ENCODE measurements around the gene LHX4.

Gene LHX4

DNA sequence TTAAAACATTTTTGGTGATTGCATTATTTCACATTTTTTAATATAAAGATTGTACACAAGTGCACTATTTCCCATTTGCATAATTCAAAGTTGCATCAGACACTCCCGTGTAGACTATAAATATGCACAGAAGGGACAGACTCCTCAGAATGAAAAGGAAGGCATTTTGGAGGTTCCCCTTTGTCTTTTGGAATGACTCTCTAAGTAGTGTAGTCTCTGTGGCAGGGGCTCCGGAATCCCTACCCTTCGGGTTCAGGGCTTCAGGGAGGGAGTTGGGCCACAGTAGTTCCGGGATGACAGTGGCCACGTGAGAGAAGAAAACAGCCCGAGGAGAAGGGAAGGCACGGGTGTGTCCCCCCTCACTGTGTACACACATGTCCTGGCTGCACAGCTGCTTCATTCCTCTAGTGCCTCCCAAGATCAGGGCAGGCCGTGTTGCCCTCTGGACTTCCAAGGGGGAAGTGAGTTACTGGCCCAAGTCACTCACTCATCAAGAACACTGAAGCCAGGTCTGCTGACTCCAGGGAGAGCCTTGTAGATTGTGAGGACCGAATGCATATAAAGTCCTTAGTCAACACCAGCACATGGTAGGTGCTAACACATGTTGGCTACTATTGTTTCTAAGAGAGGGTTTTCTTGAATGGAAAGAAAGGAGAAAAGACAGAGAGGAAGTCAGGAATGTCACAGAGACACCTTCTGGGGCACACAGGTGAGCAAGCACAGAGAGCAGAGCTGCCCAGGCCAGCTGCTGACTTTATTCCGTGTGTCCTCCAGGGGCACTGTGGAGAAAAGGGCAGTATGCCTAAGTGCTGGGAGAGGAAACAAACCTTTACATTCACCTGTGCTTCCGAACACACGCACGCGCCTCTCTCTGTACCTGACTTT is 39.8 kb downstream of the LHX4 start:
- H3K27me3 Mint-ChIP-seq = no peaks in the 10 kb centered on the region
- no peaks in the 10 kb centered on the region for H3K4me1 Mint-ChIP-seq
- DNase-seq (ENCODE audit: low spot score in 2 of 2) = no peak
- no peak overlapping the region for H3K4me3 Mint-ChIP-seq
- ATAC-seq (replicated peaks; ENCODE audit: extremely low read depth, poor library complexity, severe bottlenecking) = peak; percentile 14
- peak overlapping the region; percentile 36 for H3K27ac Mint-ChIP-seq (ENCODE audit: low read depth)
- H3K36me3 Mint-ChIP-seq (ENCODE audit: insufficient read depth) = peaks cover 6% of the 10 kb centered on the region
- H3K9me3 Mint-ChIP-seq = no peaks in the 10 kb centered on the region

DNA sequence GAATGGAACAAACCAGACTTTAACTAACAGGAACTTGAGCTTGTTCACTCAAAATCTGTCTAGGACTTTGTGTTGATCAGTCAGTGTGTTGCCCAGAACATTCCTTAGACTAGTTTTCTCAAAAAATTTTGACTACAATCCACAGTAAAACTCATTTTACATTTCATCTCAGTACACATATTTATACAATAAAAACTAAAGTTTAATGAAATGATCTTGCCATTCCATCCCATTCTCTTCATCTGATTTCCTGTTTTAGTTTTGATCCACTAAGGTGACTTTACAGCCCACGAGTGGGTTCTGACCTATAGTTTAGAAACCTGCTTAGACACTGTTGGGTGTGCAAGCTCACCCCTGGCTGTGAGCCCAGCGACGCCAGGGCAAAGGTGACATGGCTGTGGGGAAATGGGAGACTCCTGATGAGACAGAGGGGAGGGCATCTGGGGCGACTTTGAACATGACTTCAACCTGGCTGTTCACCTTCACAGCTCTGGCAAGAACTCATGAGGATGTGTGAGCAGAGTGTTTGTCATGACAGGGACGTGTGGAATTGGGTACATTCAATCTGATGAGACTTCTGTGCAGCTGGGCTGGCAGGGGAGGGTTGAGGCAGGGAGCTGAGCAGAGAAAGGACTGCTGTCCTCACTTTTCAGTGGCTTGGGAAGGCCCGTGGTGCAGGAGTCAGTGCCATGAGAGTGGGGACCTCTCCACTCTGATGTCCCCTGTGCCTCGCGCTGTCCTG is 40.6 kb downstream of the LHX4 start:
- DNase-seq (ENCODE audit: low spot score in 2 of 2) (no peak), ATAC-seq (replicated peaks; ENCODE audit: extremely low read depth, poor library complexity, severe bottlenecking) (no peak)
- Mint-ChIP-seq H3K4me1 (no peaks in the 10 kb centered on the region), H3K9me3 (no peaks in the 10 kb centered on the region), H3K36me3 (ENCODE audit: insufficient read depth) (peaks cover 6% of the 10 kb centered on the region), H3K4me3 (no peak overlapping the region), H3K27ac (ENCODE audit: low read depth) (no peak overlapping the region), H3K27me3 (no peaks in the 10 kb centered on the region)

DNA sequence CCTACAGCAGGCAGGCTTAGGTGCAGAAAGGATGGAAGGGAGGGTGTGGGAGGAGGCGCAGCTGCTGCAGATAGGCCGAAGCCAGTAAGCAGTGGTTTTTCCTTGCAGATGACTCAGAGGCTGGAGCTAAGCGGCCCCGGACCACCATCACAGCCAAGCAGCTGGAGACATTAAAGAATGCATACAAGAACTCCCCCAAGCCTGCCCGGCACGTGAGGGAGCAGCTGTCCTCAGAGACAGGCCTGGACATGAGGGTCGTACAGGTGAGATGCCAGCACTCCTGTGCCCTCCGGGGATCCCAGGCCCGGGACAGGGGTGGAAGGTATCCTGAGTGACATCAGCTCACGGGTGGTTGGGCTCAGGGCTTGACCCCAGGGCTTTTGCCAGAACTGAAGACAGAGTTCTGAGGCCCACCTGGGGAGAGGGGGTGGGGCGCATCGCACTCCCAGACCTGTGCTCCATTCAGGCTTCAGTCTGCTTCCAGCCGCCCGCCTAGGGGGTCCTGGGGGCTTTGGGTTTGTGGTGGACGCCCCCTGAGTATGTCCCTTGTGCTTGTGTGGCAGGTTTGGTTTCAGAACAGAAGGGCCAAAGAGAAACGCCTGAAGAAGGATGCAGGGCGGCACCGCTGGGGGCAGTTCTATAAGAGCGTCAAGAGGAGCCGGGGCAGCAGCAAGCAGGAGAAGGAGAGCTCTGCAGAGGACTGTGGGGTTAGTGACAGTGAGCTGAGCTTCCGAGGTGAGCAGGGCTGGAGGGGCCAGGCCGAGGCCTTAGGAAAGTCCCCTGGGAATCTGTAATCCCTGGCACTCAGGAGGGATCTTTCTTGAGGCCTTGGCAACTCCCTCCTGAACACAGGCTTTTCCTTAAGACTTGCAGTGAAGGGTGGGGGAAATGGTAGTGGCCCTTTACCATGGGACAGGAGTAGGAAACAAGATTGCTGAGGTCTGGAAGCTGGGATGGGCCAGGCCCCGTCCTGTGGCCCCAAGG is 41.5 kb downstream of the LHX4 start:
- Mint-ChIP-seq H3K4me3 (no peak overlapping the region), H3K4me1 (no peaks in the 10 kb centered on the region), H3K27me3 (no peaks in the 10 kb centered on the region), H3K27ac (ENCODE audit: low read depth) (no peak overlapping the region), H3K36me3 (ENCODE audit: insufficient read depth) (peaks cover 6% of the 10 kb centered on the region), H3K9me3 (no peaks in the 10 kb centered on the region)
- no peak for ATAC-seq (replicated peaks; ENCODE audit: extremely low read depth, poor library complexity, severe bottlenecking)
- no peak for DNase-seq (ENCODE audit: low spot score in 2 of 2)

DNA sequence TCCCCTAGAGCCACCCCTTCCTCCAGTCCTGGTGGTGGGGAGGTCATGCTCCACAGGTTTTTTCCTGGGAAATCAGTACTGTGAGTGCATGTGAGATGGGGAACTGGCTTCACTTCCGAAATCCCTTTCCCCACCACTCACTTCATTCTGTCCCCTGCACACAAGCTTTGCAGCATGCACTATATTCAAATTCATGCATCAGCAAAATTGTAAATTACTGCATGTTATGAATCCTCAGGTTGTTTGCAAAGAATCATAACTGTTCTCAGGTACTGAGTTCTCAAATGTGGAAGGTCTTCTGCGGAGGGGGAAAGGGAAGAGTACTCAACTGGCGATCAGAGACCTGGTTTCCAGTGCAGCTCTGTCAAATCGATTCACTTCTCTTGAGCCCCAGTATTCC is 42.3 kb downstream of the LHX4 start:
- DNase-seq (ENCODE audit: low spot score in 2 of 2) (no peak), ATAC-seq (replicated peaks; ENCODE audit: extremely low read depth, poor library complexity, severe bottlenecking) (no peak)
- no peak overlapping the region for H3K4me3 Mint-ChIP-seq
- H3K27me3 Mint-ChIP-seq = no peaks in the 10 kb centered on the region
- no peaks in the 10 kb centered on the region for H3K9me3 Mint-ChIP-seq
- H3K4me1 Mint-ChIP-seq = no peaks in the 10 kb centered on the region
- no peak overlapping the region for H3K27ac Mint-ChIP-seq (ENCODE audit: low read depth)
- H3K36me3 Mint-ChIP-seq (ENCODE audit: insufficient read depth) = peaks cover 6% of the 10 kb centered on the region

- ATAC-seq (replicated peaks; ENCODE audit: extremely low read depth, poor library complexity, severe bottlenecking) (no peak), DNase-seq (ENCODE audit: low spot score in 2 of 2) (no peak)
- Mint-ChIP-seq H3K27ac (ENCODE audit: low read depth) (no peak overlapping the region), H3K9me3 (no peaks in the 10 kb centered on the region), H3K4me1 (no peaks in the 10 kb centered on the region), H3K27me3 (no peaks in the 10 kb centered on the region), H3K4me3 (no peak overlapping the region), H3K36me3 (ENCODE audit: insufficient read depth) (peaks cover 6% of the 10 kb centered on the region)
Observed at GRCh38 chr1:180273066-180273465, 43.0 kb downstream of the LHX4 start.

- H3K4me3 Mint-ChIP-seq = no peak overlapping the region
Observed at GRCh38 chr1:180274221-180274620, 44.2 kb downstream of the LHX4 start.

DNA sequence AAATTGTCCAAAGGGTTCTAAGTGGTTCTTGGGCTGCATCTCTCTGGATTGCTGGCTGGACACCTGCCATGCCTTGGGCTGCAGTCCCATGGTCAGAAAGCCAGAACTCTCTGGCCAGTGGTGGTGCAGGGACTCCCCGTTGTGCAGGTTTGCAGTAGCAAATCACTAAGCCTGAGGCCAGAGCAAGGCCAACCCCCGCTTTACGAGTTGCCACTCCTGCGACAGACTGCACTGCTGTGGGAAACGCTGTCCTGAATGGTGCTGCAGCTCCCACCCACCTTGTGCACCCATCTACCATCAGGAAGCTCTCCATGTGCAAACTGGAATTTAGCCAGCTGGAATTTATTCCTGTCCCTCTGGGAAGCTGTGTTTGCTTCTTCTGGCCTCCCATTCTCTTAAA is 45.7 kb downstream of the LHX4 start:
- Mint-ChIP-seq H3K27ac (ENCODE audit: low read depth) (no peak overlapping the region), H3K36me3 (ENCODE audit: insufficient read depth) (peaks cover 8% of the 10 kb centered on the region)
- ATAC-seq (replicated peaks; ENCODE audit: extremely low read depth, poor library complexity, severe bottlenecking) = no peak

More at GRCh38 chr1:180274221-180274620, 44.2 kb downstream of the LHX4 start:
- Mint-ChIP-seq H3K9me3 (no peaks in the 10 kb centered on the region), H3K27me3 (no peaks in the 10 kb centered on the region), H3K36me3 (ENCODE audit: insufficient read depth) (peaks cover 8% of the 10 kb centered on the region), H3K27ac (ENCODE audit: low read depth) (no peak overlapping the region), H3K4me1 (no peaks in the 10 kb centered on the region)
- no peak for DNase-seq (ENCODE audit: low spot score in 2 of 2)
- no peak for ATAC-seq (replicated peaks; ENCODE audit: extremely low read depth, poor library complexity, severe bottlenecking)

DNA sequence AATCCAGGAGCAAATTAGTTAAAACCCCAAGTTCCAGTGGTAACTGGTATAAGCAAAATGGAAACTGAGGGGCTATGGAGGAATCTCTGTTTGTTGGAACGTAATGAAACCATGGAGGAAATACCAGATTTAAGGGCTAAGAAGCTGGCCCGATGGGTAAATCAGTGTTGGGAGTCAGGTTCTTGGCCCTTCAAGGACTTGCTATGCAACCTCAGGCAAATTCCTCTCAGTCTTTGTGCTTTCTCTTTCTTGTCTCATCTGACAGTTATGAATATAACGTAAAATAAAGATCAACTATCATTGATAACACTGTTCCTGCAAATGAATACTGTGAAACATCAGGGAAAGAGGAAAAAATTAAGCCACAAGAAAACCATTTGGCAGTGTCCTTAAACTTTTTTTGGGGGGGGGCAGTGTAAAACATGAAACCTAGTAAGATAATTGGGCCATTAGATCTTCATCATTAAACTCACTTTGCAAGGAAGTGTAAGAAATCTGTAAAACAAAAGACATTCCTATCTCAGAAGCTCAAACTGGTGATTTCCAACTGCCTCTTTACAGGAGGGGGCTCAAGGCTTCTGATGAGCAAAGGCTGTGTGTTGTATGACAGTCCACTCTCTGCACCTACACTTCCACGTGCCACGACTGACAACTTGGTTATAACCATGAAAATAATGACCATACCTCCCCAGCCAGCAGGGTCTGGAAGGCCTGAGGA is 47.6 kb downstream of the LHX4 start:
- peaks cover 8% of the 10 kb centered on the region for H3K36me3 Mint-ChIP-seq (ENCODE audit: insufficient read depth)
- no peaks in the 10 kb centered on the region for H3K27me3 Mint-ChIP-seq
- no peaks in the 10 kb centered on the region for H3K4me1 Mint-ChIP-seq
- H3K27ac Mint-ChIP-seq (ENCODE audit: low read depth) = no peak overlapping the region
- no peak overlapping the region for H3K4me3 Mint-ChIP-seq
- ATAC-seq (replicated peaks; ENCODE audit: extremely low read depth, poor library complexity, severe bottlenecking) (no peak), DNase-seq (ENCODE audit: low spot score in 2 of 2) (no peak)
- H3K9me3 Mint-ChIP-seq = no peaks in the 10 kb centered on the region

More for the DNA sequence above, 45.7 kb downstream of the LHX4 start:
- Mint-ChIP-seq H3K27me3 (no peaks in the 10 kb centered on the region), H3K9me3 (no peaks in the 10 kb centered on the region), H3K4me3 (no peak overlapping the region), H3K4me1 (no peaks in the 10 kb centered on the region)
- no peak for DNase-seq (ENCODE audit: low spot score in 2 of 2)

GRCh38 chr1:180278194-180278515 is 48.1 kb downstream of the LHX4 start:
- H3K36me3 Mint-ChIP-seq (ENCODE audit: insufficient read depth) = peaks cover 8% of the 10 kb centered on the region
- H3K27ac Mint-ChIP-seq (ENCODE audit: low read depth) = no peak overlapping the region

DNA sequence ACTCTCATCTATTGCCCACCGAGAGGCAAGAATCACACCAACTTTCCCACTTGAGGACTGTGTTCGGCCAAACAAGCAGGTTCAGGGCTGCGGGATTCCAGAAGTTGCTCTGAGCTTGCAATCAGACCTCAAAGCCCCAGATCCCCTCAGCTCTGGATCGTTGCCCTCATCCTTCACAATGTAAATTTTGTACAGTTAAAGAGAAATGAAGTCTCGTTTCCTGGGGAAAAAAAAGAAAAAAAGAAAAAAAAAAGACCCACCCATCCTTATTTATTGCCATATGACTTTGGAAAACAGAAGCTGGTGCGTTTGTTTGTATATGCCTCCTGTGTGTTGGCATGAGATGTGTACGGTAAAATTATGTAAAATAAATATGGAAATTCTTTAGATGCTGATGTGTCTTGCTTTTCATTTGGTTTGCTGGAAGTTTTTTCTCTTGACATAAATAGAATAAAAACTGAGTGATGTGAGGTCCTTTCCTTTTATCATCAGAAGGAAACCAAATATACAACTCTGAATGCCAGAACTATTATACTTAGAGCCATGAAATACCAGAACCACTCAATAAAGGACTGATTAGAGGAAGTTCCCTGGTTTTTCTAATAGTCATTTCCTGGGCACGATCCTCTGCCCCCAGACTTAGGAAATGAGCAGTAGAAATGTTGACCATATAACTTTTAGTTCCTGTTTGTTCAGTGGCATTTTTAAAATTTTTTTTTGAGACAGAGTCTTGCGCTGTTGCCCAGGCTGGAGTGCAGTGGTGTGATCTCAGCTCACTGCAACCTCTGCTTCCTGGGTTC is 48.7 kb downstream of the LHX4 start:
- no peaks in the 10 kb centered on the region for H3K27me3 Mint-ChIP-seq
- H3K9me3 Mint-ChIP-seq = no peaks in the 10 kb centered on the region
- DNase-seq (ENCODE audit: low spot score in 2 of 2) (no peak), ATAC-seq (replicated peaks; ENCODE audit: extremely low read depth, poor library complexity, severe bottlenecking) (no peak)
- no peak overlapping the region for H3K4me3 Mint-ChIP-seq
- no peaks in the 10 kb centered on the region for H3K4me1 Mint-ChIP-seq
- peaks cover 8% of the 10 kb centered on the region for H3K36me3 Mint-ChIP-seq (ENCODE audit: insufficient read depth)
- H3K27ac Mint-ChIP-seq (ENCODE audit: low read depth) = no peak overlapping the region

More at GRCh38 chr1:180278194-180278515, 48.1 kb downstream of the LHX4 start:
- Mint-ChIP-seq H3K27me3 (no peaks in the 10 kb centered on the region), H3K4me3 (no peak overlapping the region), H3K9me3 (no peaks in the 10 kb centered on the region), H3K4me1 (no peaks in the 10 kb centered on the region)
- DNase-seq (ENCODE audit: low spot score in 2 of 2) (no peak), ATAC-seq (replicated peaks; ENCODE audit: extremely low read depth, poor library complexity, severe bottlenecking) (no peak)

DNA sequence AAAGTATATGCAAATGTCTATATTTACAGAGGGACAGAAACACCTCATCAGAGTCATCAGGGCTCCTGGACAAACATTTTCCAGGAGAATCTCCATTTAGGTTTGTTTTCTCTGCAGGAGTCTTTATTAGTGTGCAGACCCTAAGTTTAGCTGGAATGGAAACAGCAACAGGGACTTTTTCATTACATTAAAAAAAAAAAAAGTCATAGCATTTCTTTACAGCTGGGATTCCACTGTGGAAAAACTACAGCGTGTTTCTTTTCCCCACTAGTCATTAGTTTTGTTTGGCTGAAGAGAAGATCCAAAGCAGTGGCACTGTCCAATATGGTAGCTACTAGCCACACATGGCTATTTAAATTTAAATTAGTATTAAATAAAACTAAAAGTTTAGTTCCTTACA is 49.6 kb downstream of the LHX4 start:
- no peaks in the 10 kb centered on the region for H3K27me3 Mint-ChIP-seq
- no peaks in the 10 kb centered on the region for H3K4me1 Mint-ChIP-seq
- peaks cover 7% of the 10 kb centered on the region for H3K36me3 Mint-ChIP-seq (ENCODE audit: insufficient read depth)
- H3K4me3 Mint-ChIP-seq = no peak overlapping the region
- DNase-seq (ENCODE audit: low spot score in 2 of 2) (no peak), ATAC-seq (replicated peaks; ENCODE audit: extremely low read depth, poor library complexity, severe bottlenecking) (no peak)
- no peak overlapping the region for H3K27ac Mint-ChIP-seq (ENCODE audit: low read depth)
- H3K9me3 Mint-ChIP-seq = no peaks in the 10 kb centered on the region

Measured in central memory CD8-positive, alpha-beta T cell (primary cell).